ENCODE measurements around the gene CLOCK.
A peak's percentile ranks its signal among the peaks of the same experiment; 100 is the strongest.

CLOCK gene

GRCh38 chr4:55416176-55416575, 130.5 kb downstream of the CLOCK start:
- no peak overlapping the region for H3K18ac ChIP-seq (ENCODE audit: low read length)
- H2BK5ac ChIP-seq (ENCODE audit: low read depth, low read length, poor library complexity): no peak overlapping the region
- no peak overlapping the region for H3K27ac ChIP-seq (ENCODE audit: low read depth, low read length)
- H3K36me3 ChIP-seq (ENCODE audit: control insufficient read depth in 1 of 2, insufficient read depth in 2 of 2, low read length in 2 of 2): peaks cover 26 to 38% of the 10 kb centered on the region in 2 experiments
- no peak for DNase-seq
- no peak overlapping the region for H3K23ac ChIP-seq (ENCODE audit: low read length)
- H4K91ac ChIP-seq (ENCODE audit: low read depth, low read length): no peak overlapping the region
- no peaks in the 10 kb centered on the region for H3K79me1 ChIP-seq (ENCODE audit: low read length)
- H4K12ac ChIP-seq (ENCODE audit: low read depth, low read length): no peak overlapping the region
- H2AFZ ChIP-seq (ENCODE audit: insufficient read depth, low read length, poor library complexity): no peak overlapping the region
- H3K9ac ChIP-seq (ENCODE audit: low read length): no peak overlapping the region
- no peak overlapping the region for H3K4me2 ChIP-seq (ENCODE audit: low read length)
- H4K8ac ChIP-seq (ENCODE audit: low read depth, low read length): no peak overlapping the region
- no peaks in the 10 kb centered on the region for H3K9me3 ChIP-seq (ENCODE audit: insufficient read depth, low read depth, low read length)
- WGBS (ENCODE audit: extremely low coverage, insufficient coverage, insufficient read length): no CpG with 5 or more reads among the region's 3 CpGs
- H3K27me3 ChIP-seq (ENCODE audit: insufficient read depth, low read length): no peaks in the 10 kb centered on the region
- no peaks in the 10 kb centered on the region for H3K4me1 ChIP-seq (ENCODE audit: control insufficient read depth in 1 of 2, insufficient read depth in 2 of 2, low read length in 2 of 2)
- H3K79me2 ChIP-seq (ENCODE audit: control insufficient read depth, insufficient read depth, low read length, poor library complexity): no peaks in the 10 kb centered on the region
- no peak overlapping the region for H2BK12ac ChIP-seq (ENCODE audit: low read length)
- no peak overlapping the region for H3K4ac ChIP-seq (ENCODE audit: low read depth, low read length)
- H3K14ac ChIP-seq (ENCODE audit: low read length): no peak overlapping the region
- no peak overlapping the region for H3K4me3 ChIP-seq (ENCODE audit: low read depth, low read length)
- H2BK120ac ChIP-seq (ENCODE audit: insufficient read depth, low read length, poor library complexity): no peak overlapping the region
- no peak overlapping the region for H2AK5ac ChIP-seq (ENCODE audit: low read length)

GRCh38 chr4:55411621-55412020, 135.1 kb downstream of the CLOCK start:
- Histone ChIP-seq H3K4ac (ENCODE audit: low read depth, low read length) (no peak overlapping the region), H3K4me1 (ENCODE audit: control insufficient read depth in 1 of 2, insufficient read depth in 2 of 2, low read length in 2 of 2) (no peaks in the 10 kb centered on the region), H3K27me3 (ENCODE audit: insufficient read depth, low read length) (no peaks in the 10 kb centered on the region), H3K23ac (ENCODE audit: low read length) (no peak overlapping the region), H3K79me1 (ENCODE audit: low read length) (no peaks in the 10 kb centered on the region), H4K91ac (ENCODE audit: low read depth, low read length) (no peak overlapping the region), H4K8ac (ENCODE audit: low read depth, low read length) (no peak overlapping the region), H3K18ac (ENCODE audit: low read length) (peak overlapping the region; percentile 51), H2BK5ac (ENCODE audit: low read depth, low read length, poor library complexity) (no peak overlapping the region), H2AFZ (ENCODE audit: insufficient read depth, low read length, poor library complexity) (no peak overlapping the region), H3K14ac (ENCODE audit: low read length) (no peak overlapping the region), H2BK12ac (ENCODE audit: low read length) (no peak overlapping the region), H3K27ac (ENCODE audit: low read depth, low read length) (no peak overlapping the region), H3K79me2 (ENCODE audit: control insufficient read depth, insufficient read depth, low read length, poor library complexity) (peaks cover 5% of the 10 kb centered on the region), H3K9ac (ENCODE audit: low read length) (no peak overlapping the region), H2BK120ac (ENCODE audit: insufficient read depth, low read length, poor library complexity) (no peak overlapping the region), H4K12ac (ENCODE audit: low read depth, low read length) (no peak overlapping the region), H3K4me2 (ENCODE audit: low read length) (no peak overlapping the region), H3K36me3 (ENCODE audit: control insufficient read depth in 1 of 2, insufficient read depth in 2 of 2, low read length in 2 of 2) (peaks cover 21 to 23% of the 10 kb centered on the region in 2 experiments), H3K4me3 (ENCODE audit: low read depth, low read length) (no peak overlapping the region), H2AK5ac (ENCODE audit: low read length) (no peak overlapping the region), H3K9me3 (ENCODE audit: insufficient read depth, low read depth, low read length) (no peaks in the 10 kb centered on the region)
- peak; percentile 68 to 82 for DNase-seq
- no CpG with 5 or more reads among the region's 6 CpGs for WGBS (ENCODE audit: extremely low coverage, insufficient coverage, insufficient read length)

GRCh38 chr4:55410431-55410830, 136.3 kb downstream of the CLOCK start:
- Histone ChIP-seq H2BK120ac (ENCODE audit: insufficient read depth, low read length, poor library complexity) (no peak overlapping the region), H3K23ac (ENCODE audit: low read length) (no peak overlapping the region), H2BK5ac (ENCODE audit: low read depth, low read length, poor library complexity) (no peak overlapping the region), H4K91ac (ENCODE audit: low read depth, low read length) (no peak overlapping the region), H3K79me1 (ENCODE audit: low read length) (no peaks in the 10 kb centered on the region), H3K14ac (ENCODE audit: low read length) (no peak overlapping the region), H3K9me3 (ENCODE audit: insufficient read depth, low read depth, low read length) (no peaks in the 10 kb centered on the region), H4K8ac (ENCODE audit: low read depth, low read length) (no peak overlapping the region), H2AFZ (ENCODE audit: insufficient read depth, low read length, poor library complexity) (no peak overlapping the region), H2AK5ac (ENCODE audit: low read length) (no peak overlapping the region), H3K4ac (ENCODE audit: low read depth, low read length) (peak overlapping the region; percentile 83), H3K27ac (ENCODE audit: low read depth, low read length) (no peak overlapping the region), H4K12ac (ENCODE audit: low read depth, low read length) (no peak overlapping the region), H3K27me3 (ENCODE audit: insufficient read depth, low read length) (no peaks in the 10 kb centered on the region), H3K79me2 (ENCODE audit: control insufficient read depth, insufficient read depth, low read length, poor library complexity) (peaks cover 7% of the 10 kb centered on the region), H3K36me3 (ENCODE audit: control insufficient read depth in 1 of 2, insufficient read depth in 2 of 2, low read length in 2 of 2) (peaks cover 19 to 20% of the 10 kb centered on the region in 2 experiments), H3K4me3 (ENCODE audit: low read depth, low read length) (no peak overlapping the region), H3K9ac (ENCODE audit: low read length) (no peak overlapping the region), H3K4me1 (ENCODE audit: control insufficient read depth in 1 of 2, insufficient read depth in 2 of 2, low read length in 2 of 2) (no peaks in the 10 kb centered on the region), H3K18ac (ENCODE audit: low read length) (no peak overlapping the region), H2BK12ac (ENCODE audit: low read length) (no peak overlapping the region), H3K4me2 (ENCODE audit: low read length) (no peak overlapping the region)
- no CpG with 5 or more reads among the region's 8 CpGs for WGBS (ENCODE audit: extremely low coverage, insufficient coverage, insufficient read length)
- DNase-seq: peak in 1 of 2 donors; percentile 43

GRCh38 chr4:55409468-55410171, 137.1 kb downstream of the CLOCK start:
- no peak overlapping the region for H4K12ac ChIP-seq (ENCODE audit: low read depth, low read length)
- H4K8ac ChIP-seq (ENCODE audit: low read depth, low read length): no peak overlapping the region
- no peaks in the 10 kb centered on the region for H3K27me3 ChIP-seq (ENCODE audit: insufficient read depth, low read length)
- H2BK5ac ChIP-seq (ENCODE audit: low read depth, low read length, poor library complexity): no peak overlapping the region
- H3K9ac ChIP-seq (ENCODE audit: low read length): no peak overlapping the region
- H3K79me1 ChIP-seq (ENCODE audit: low read length): no peaks in the 10 kb centered on the region
- no peak overlapping the region for H3K4ac ChIP-seq (ENCODE audit: low read depth, low read length)
- H3K23ac ChIP-seq (ENCODE audit: low read length): no peak overlapping the region
- H2BK12ac ChIP-seq (ENCODE audit: low read length): no peak overlapping the region
- peak overlapping the region; percentile 14 for H3K27ac ChIP-seq (ENCODE audit: low read depth, low read length)
- peaks cover 7% of the 10 kb centered on the region for H3K79me2 ChIP-seq (ENCODE audit: control insufficient read depth, insufficient read depth, low read length, poor library complexity)
- no peaks in the 10 kb centered on the region for H3K4me1 ChIP-seq (ENCODE audit: control insufficient read depth in 1 of 2, insufficient read depth in 2 of 2, low read length in 2 of 2)
- peak overlapping the region; percentile 38 for H3K4me2 ChIP-seq (ENCODE audit: low read length)
- peak in 1 of 2 donors; percentile 30 for DNase-seq
- no peaks in the 10 kb centered on the region for H3K9me3 ChIP-seq (ENCODE audit: insufficient read depth, low read depth, low read length)
- no peak overlapping the region for H2AK5ac ChIP-seq (ENCODE audit: low read length)
- peaks cover 17 to 18% of the 10 kb centered on the region in 2 experiments for H3K36me3 ChIP-seq (ENCODE audit: control insufficient read depth in 1 of 2, insufficient read depth in 2 of 2, low read length in 2 of 2)
- H4K91ac ChIP-seq (ENCODE audit: low read depth, low read length): no peak overlapping the region
- H2AFZ ChIP-seq (ENCODE audit: insufficient read depth, low read length, poor library complexity): no peak overlapping the region
- H3K14ac ChIP-seq (ENCODE audit: low read length): no peak overlapping the region
- H2BK120ac ChIP-seq (ENCODE audit: insufficient read depth, low read length, poor library complexity): no peak overlapping the region
- no peak overlapping the region for H3K18ac ChIP-seq (ENCODE audit: low read length)
- H3K4me3 ChIP-seq (ENCODE audit: low read depth, low read length): no peak overlapping the region
- WGBS (ENCODE audit: extremely low coverage, insufficient coverage, insufficient read length): no CpG with 5 or more reads among the region's 10 CpGs

Measured in trophoblast cell (in vitro differentiated cells and primary cell).